ENCODE data around the gene HIBADH.

Gene HIBADH

DNA sequence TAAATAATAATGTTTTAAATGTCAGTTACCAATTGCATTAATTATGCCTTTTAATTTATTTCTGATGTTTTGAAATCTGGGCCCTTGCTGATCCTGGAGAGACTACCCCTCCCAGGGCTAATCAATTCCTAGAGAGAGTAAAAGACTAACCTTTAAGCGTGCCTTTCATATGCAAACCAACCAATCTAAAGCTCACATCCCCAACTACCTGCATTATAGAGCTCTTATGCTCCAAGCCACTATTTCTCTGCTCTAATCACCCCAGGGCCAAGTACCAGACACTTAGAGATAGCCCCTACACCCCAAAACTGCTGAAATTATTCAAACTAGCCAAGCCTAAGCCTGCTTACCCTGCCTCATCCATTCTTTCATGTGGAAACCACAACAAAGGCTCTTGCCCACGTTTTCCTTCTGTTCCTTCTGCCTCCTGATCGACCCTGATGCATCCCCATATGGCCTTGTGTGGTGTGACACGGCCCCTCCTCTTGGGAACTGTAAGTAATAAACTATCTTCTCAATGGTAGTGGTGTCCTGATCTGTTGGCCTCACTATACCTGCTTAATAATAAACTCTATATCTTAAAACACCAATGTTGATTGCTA lies 97.7 kb downstream of the HIBADH start:
- H3K4me3 ChIP-seq (ENCODE audit: low read depth, low read length) = no peak overlapping the region
- H3K9me3 ChIP-seq (ENCODE audit: severe bottlenecking) = no peaks in the 10 kb centered on the region
- no peaks in the 10 kb centered on the region for H3K36me3 ChIP-seq
- TF ChIP-seq, protein P1, sequence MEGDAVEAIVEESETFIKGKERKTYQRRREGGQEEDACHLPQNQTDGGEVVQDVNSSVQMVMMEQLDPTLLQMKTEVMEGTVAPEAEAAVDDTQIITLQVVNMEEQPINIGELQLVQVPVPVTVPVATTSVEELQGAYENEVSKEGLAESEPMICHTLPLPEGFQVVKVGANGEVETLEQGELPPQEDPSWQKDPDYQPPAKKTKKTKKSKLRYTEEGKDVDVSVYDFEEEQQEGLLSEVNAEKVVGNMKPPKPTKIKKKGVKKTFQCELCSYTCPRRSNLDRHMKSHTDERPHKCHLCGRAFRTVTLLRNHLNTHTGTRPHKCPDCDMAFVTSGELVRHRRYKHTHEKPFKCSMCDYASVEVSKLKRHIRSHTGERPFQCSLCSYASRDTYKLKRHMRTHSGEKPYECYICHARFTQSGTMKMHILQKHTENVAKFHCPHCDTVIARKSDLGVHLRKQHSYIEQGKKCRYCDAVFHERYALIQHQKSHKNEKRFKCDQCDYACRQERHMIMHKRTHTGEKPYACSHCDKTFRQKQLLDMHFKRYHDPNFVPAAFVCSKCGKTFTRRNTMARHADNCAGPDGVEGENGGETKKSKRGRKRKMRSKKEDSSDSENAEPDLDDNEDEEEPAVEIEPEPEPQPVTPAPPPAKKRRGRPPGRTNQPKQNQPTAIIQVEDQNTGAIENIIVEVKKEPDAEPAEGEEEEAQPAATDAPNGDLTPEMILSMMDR (IDR thresholded peaks at IDR 0.05; ENCODE audit: low read depth, low read length) = no peak
- no peak for DNase-seq
- no peaks in the 10 kb centered on the region for H3K27me3 ChIP-seq (ENCODE audit: insufficient read depth, low read depth, severe bottlenecking)
- no peak overlapping the region for H3K27ac ChIP-seq

DNA sequence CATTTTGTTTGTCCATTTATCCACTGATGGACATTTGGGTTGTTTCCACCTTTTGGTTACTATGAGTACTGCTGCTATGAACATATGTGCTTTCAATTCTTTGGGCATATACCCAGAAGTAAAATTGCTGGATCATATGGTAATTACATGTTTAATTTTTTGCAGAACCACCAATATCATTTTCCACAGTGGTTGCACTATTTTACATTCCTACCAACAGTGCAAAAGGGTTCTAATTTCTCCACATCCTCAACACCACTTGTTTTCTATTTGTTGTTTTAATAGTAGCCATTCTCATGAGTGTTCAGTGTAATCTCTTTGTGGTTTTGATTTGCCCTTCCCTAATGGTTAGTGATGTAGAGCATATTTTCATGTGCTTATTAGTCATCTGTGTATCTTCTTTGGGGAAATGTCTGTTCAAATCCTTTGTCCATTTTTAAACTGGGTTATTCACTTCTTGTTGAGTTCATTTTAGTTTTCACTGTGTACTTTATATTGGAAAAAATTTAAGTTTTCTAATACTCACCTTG lies 101.9 kb downstream of the HIBADH start:
- TF ChIP-seq, protein P1 (IDR thresholded peaks at IDR 0.05; ENCODE audit: low read depth, low read length) = no peak
- Histone ChIP-seq H3K27me3 (ENCODE audit: insufficient read depth, low read depth, severe bottlenecking) (no peaks in the 10 kb centered on the region), H3K9me3 (ENCODE audit: severe bottlenecking) (no peaks in the 10 kb centered on the region), H3K4me3 (ENCODE audit: low read depth, low read length) (no peak overlapping the region), H3K27ac (no peak overlapping the region), H3K36me3 (no peaks in the 10 kb centered on the region)
- DNase-seq = no peak

DNA sequence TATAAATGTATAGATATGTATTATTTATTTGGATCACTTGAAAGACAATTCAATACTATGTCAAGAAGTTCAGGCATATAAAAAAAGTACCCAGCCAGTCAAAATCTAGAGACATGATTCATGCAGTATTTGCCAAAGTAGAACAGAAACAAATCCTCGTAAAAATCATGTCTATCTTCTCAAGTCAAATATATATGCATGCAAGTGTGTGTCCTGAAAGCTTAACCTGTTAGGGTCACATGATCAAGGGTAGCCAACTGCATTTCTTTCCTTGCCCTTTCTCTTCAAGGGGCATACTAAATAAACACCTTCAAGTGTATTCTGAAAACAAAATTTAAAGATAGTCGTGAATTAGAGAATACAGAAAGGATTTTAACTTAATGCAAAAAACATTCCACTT lies 107.0 kb downstream of the HIBADH start:
- no peak overlapping the region for H3K4me3 ChIP-seq (ENCODE audit: low read depth, low read length)

DNA sequence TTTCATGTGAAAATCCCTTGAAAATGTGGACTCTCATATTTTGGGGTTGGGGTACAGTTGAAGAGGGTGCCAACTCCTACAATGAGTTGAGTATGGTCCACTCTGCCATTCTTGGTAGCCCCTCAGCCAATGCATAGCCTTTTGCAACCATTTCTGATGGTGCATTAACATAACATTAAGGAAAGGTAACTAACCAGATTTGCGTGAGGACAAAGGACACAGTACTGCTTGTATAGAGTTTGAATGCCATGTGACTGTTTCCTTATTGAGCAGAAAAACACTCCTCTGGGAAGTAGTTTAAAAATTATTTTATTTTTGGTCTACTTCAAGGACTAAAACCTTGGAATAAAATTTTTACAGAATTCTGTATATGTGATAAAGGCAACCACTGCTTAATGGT lies 107.9 kb downstream of the HIBADH start:
- no peak for DNase-seq
- H3K9me3 ChIP-seq (ENCODE audit: severe bottlenecking) = no peaks in the 10 kb centered on the region
- TF ChIP-seq, protein P1 (IDR thresholded peaks at IDR 0.05; ENCODE audit: low read depth, low read length) = no peak
- no peak overlapping the region for H3K4me3 ChIP-seq (ENCODE audit: low read depth, low read length)
- H3K36me3 ChIP-seq = no peaks in the 10 kb centered on the region
- no peaks in the 10 kb centered on the region for H3K27me3 ChIP-seq (ENCODE audit: insufficient read depth, low read depth, severe bottlenecking)
- H3K27ac ChIP-seq = no peak overlapping the region

More for the DNA sequence above, 107.0 kb downstream of the HIBADH start:
- H3K36me3 ChIP-seq = no peaks in the 10 kb centered on the region
- no peaks in the 10 kb centered on the region for H3K27me3 ChIP-seq (ENCODE audit: insufficient read depth, low read depth, severe bottlenecking)
- DNase-seq = no peak
- no peaks in the 10 kb centered on the region for H3K9me3 ChIP-seq (ENCODE audit: severe bottlenecking)
- TF ChIP-seq, protein P1 (IDR thresholded peaks at IDR 0.05; ENCODE audit: low read depth, low read length) = no peak
- no peak overlapping the region for H3K27ac ChIP-seq

DNA sequence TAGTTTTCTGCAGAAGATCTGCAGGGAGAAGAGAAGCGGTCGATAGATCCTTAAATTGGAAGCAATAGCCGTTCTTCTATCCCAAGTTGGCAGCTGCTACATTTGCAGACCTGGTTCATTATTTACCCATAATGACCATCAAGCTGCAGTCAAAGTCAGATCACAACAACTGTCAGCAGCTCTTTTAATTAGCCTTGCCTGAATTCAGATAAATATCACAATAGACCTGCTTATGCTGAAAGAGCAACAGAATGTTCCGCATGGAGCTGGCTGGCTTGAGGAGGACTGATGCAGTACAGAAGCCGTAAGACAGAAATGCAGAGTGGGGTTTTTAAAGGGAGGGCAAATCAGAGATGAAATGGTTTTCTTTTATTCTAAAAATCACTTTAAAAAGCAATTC lies 109.4 kb downstream of the HIBADH start:
- Histone ChIP-seq H3K36me3 (no peaks in the 10 kb centered on the region), H3K9me3 (ENCODE audit: severe bottlenecking) (no peaks in the 10 kb centered on the region), H3K4me3 (ENCODE audit: low read depth, low read length) (no peak overlapping the region), H3K27me3 (ENCODE audit: insufficient read depth, low read depth, severe bottlenecking) (no peaks in the 10 kb centered on the region), H3K27ac (no peak overlapping the region)
- DNase-seq = no peak
- TF ChIP-seq, protein P1 (IDR thresholded peaks at IDR 0.05; ENCODE audit: low read depth, low read length) = no peak

All from WERI-Rb-1 (cell line).